HG03060 (cell line): ENCODE measurements around the gene HERPUD1.
"Not testable (repeated sequence)": the region's sequence is repeated elsewhere in the genome, so short reads cannot be mapped to it uniquely, and the experiment has no call there.

ENCODE experiments used
- ATAC-seq: cut with Tn5 transposase; IDR thresholded peaks from one replicate; pipeline ENCODE4 v1.9.1; 2021; ENCODE audit warnings: low read depth, moderate number of reproducible peaks; ENCODE audit not compliant: unreplicated experiment

Gene HERPUD1

GRCh38 chr16:56977823-56978430 is 46.0 kb downstream of the HERPUD1 start:
- ATAC-seq, result no peak

GRCh38 chr16:56980201-56980535 is 48.2 kb downstream of the HERPUD1 start:
- ATAC-seq, result no peak

- peak; percentile 46 for ATAC-seq
Measured at GRCh38 chr16:56980792-56981724, 49.1 kb downstream of the HERPUD1 start.

- no peak for ATAC-seq
Measured at GRCh38 chr16:56981729-56982271, 49.9 kb downstream of the HERPUD1 start.

- ATAC-seq, result no peak
Measured at GRCh38 chr16:56982695-56983094, 50.8 kb downstream of the HERPUD1 start.

GRCh38 chr16:56983211-56983751 is 51.3 kb downstream of the HERPUD1 start:
- no peak for ATAC-seq

- ATAC-seq, result no peak
Measured at GRCh38 chr16:56984639-56985038, 52.7 kb downstream of the HERPUD1 start.

- ATAC-seq, result no peak
Measured at GRCh38 chr16:56985288-56985961, 53.5 kb downstream of the HERPUD1 start.

- no peak for ATAC-seq
Measured at GRCh38 chr16:56985962-56986360, 54.0 kb downstream of the HERPUD1 start.

- no peak for ATAC-seq
Measured at GRCh38 chr16:56986361-56986760, 54.4 kb downstream of the HERPUD1 start.

- not testable (repeated sequence) for ATAC-seq
Measured at GRCh38 chr16:56986908-56987307, 55.0 kb downstream of the HERPUD1 start.

GRCh38 chr16:56987692-56988091 is 55.8 kb downstream of the HERPUD1 start:
- ATAC-seq, result no peak

- no peak for ATAC-seq
Measured at GRCh38 chr16:56988161-56988947, 56.4 kb downstream of the HERPUD1 start.

- no peak for ATAC-seq
Measured at GRCh38 chr16:56988948-56989945, 57.3 kb downstream of the HERPUD1 start, which contains the start of gene NLRC5. TSS of gene NLRC5 (plus strand) at chr16:56989557. CDS start at chr16:57020713, 31,156 bp downstream.

- no peak for ATAC-seq
Measured at GRCh38 chr16:56989988-56990387, 58.0 kb downstream of the HERPUD1 start.

GRCh38 chr16:56990407-56991286 is 58.7 kb downstream of the HERPUD1 start:
- ATAC-seq, result no peak

- not testable (repeated sequence) for ATAC-seq
Measured at GRCh38 chr16:56992431-56992830, 60.5 kb downstream of the HERPUD1 start.

- ATAC-seq, result no peak
Measured at GRCh38 chr16:56993204-56993603, 61.3 kb downstream of the HERPUD1 start.
